Heart left ventricle (tissue), 16 donors: ENCODE data around the gene RTF1. TPM values are rescaled to one million over a fixed set of nuclear protein-coding genes. Genes with fewer than 3 reads are reported as not detected.

Experiments
- ATAC-seq, 4 donors: fragments of 200-7000 bp; cut with Tn5 transposase; one replicate each; pipeline ENCODE4 v1.9.1; 2020 to 2022; ENCODE audit warnings: moderate library complexity in 4 of 4, mild to moderate bottlenecking in 3 of 4, moderate number of reproducible peaks in 1 of 4
- DNase-seq, 5 donors: peaks; one replicate each; pipeline ENCODE4 v3.0.0-alpha.2; 2020
- H3K27ac ChIP-seq, 12 donors: fragments of 200-600 bp; sonication (generic) in 4 of 12; one replicate each; pipeline versions ENCODE4 v1.5.0 to v1.8.0; 2016 to 2022; ENCODE audit warnings: mild to moderate bottlenecking in 2 of 12
- H3K27me3 ChIP-seq, 9 donors: fragments of 200-600 bp; sonication (generic) in 2 of 9; one replicate each; pipeline versions ENCODE4 v1.5.1 to v1.8.0; 2016 to 2022; ENCODE audit warnings: mild to moderate bottlenecking in 3 of 9
- H3K36me3 ChIP-seq, 9 donors: fragments of 200-600 bp; sonication (generic) in 2 of 9; one replicate each; pipeline versions ENCODE4 v1.5.0 to v1.8.0; 2018 to 2022; ENCODE audit warnings: mild to moderate bottlenecking in 2 of 9
- H3K4me1 ChIP-seq, 12 donors: fragments of 200-600 bp; sonication (generic) in 4 of 12; one replicate each; pipeline versions ENCODE4 v1.5.0 to v1.8.0; 2016 to 2022; ENCODE audit warnings: mild to moderate bottlenecking in 3 of 12
- H3K4me3 ChIP-seq, 12 donors: fragments of 200-600 bp; sonication (generic) in 4 of 12; one replicate each; pipeline versions ENCODE4 v1.5.0 to v1.8.0; 2017 to 2022; ENCODE audit warnings: mild to moderate bottlenecking in 9 of 12, moderate library complexity in 4 of 12
- H3K9me3 ChIP-seq, 12 donors: fragments of 200-600 bp; sonication (generic) in 4 of 12; one replicate each; pipeline versions ENCODE4 v1.5.0 to v1.8.0; 2016 to 2022; ENCODE audit warnings: mild to moderate bottlenecking in 1 of 12
- POLR2A ChIP-seq, 2 donors: fragments of 450-650 bp; IDR thresholded peaks; one replicate each; pipeline ENCODE4 v1.6.1; 2017; ENCODE audit warnings: antibody characterized with exemption in 2 of 2, mild to moderate bottlenecking in 2 of 2, moderate library complexity in 2 of 2
- WGBS, 4 donors: extraction: QIAGEN DNeasy Blood & Tissue Kit in 2 of 4; methylation state at CpG; one replicate each; pipeline versions ENCODE4 v1.1.5 to v1.1.7; 2013 to 2018; 5-methylcytosine and 5-hydroxymethylcytosine counted together
- intact Hi-C, 10 donors: fragments of 100-400 bp; cut with DNase I; formaldehyde crosslinking; loops; one replicate each; pipeline versions ENCODE4 v1.11.1 to v1.14.2; 2022
- polyA plus RNA-seq, 2 donors: library from polyadenylated mRNA; stranded (reverse); fragments of 200-250 nt; gene quantifications; one replicate each; pipeline ENCODE4 v1.2.3, GENCODE V29; 2013
- total RNA-seq, 9 donors: library from RNA; depleted of rRNA in 2 of 9; stranded (reverse); fragments of >200 nt in 2 of 9; fragmentation: NEBNext Ultra II Directional in 3 of 9; extraction: Animal tissue kit (Norgen Biotek cat#: 25700) in 3 of 9; gene quantifications; one replicate each; pipeline versions ENCODE4 v1.1.0 to v1.2.4, GENCODE V29; 2016 to 2023
- TF ChIP-seq, protein P1 (sequence below), 12 donors: fragments of 200-600 bp; sonication (generic) in 4 of 12; IDR thresholded peaks; one replicate each; pipeline versions ENCODE4 v1.5.0 to v1.8.0; 2018 to 2022; ENCODE audit warnings: antibody characterized with exemption in 12 of 12, mild to moderate bottlenecking in 5 of 12
- donor health status: ischemic (EF 13 %, LVEDD 7.1; RV severe dilation, severe dysfunction).
- donor health status: healthy with polysubstance abuse.
- donor health status: DM: no; HTN: yes; CAD: no.
- donor health status: DM: no; HTN: no; CAD: no.
- donor health status: ischemic (EF 25% LVEDD 6.9; RV normal size, moderate dysfunction).
- donor health status: ischemic (EF 25% LVEDD 5.7; RV mildly dilated, moderate dysfunction).
- donor health status: healthy.
- donor health status: DM: yes; HTN: yes; CAD: no.
- donor health status: ischemic (EF 35%, LVEDD 5.7; RV mildly dilated, moderate dysfunction).
- donor health status: nonischemic (EF 11% LVEDD 7.7; RV severe dilation, severe dysfunction).
- donor health status: DM: yes; HTN: yes; CAD: no.
- donor health status: PGD.
- donor health status: ischemic (EF 29% LVEDD 5.4; RV normal size, mild dysfunction).
- donor health status: nonischemic (EF 23%, LVEDD 6.1; RV moderate dilation, normal function).

RTF1 gene
- total and polyA plus RNA-seq, 11 donors, result 16.5 to 33.3 (median 26.6) TPM

- TF ChIP-seq, protein P1, sequence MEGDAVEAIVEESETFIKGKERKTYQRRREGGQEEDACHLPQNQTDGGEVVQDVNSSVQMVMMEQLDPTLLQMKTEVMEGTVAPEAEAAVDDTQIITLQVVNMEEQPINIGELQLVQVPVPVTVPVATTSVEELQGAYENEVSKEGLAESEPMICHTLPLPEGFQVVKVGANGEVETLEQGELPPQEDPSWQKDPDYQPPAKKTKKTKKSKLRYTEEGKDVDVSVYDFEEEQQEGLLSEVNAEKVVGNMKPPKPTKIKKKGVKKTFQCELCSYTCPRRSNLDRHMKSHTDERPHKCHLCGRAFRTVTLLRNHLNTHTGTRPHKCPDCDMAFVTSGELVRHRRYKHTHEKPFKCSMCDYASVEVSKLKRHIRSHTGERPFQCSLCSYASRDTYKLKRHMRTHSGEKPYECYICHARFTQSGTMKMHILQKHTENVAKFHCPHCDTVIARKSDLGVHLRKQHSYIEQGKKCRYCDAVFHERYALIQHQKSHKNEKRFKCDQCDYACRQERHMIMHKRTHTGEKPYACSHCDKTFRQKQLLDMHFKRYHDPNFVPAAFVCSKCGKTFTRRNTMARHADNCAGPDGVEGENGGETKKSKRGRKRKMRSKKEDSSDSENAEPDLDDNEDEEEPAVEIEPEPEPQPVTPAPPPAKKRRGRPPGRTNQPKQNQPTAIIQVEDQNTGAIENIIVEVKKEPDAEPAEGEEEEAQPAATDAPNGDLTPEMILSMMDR (IDR thresholded peaks at IDR 0.05), result no peak
- no peak for TF ChIP-seq POLR2A (IDR thresholded peaks at IDR 0.05)
- intact Hi-C loops, result no loop called here
- ATAC-seq (no peak), DNase-seq (peak in 1 of 5 donors; percentile 37)
- Histone ChIP-seq H3K36me3 (peaks cover 0 to 24% (median 17%) of the 10 kb centered on the region in 9 donors), H3K27ac (no peak overlapping the region), H3K9me3 (no peaks in the 10 kb centered on the region), H3K4me3 (no peak overlapping the region), H3K27me3 (peaks cover 0 to 20% (median 7%) of the 10 kb centered on the region in 9 donors), H3K4me1 (peaks cover 0 to 12% (median 0%) of the 10 kb centered on the region in 12 donors)
- WGBS, 4 donors, result 79 to 91% (median 85%) methylated on average over 36 to 43 of the region's 43 CpGs
These were observed 69.4 kb downstream of the RTF1 start for GRCh38 chr15:41486286-41486685.

GRCh38 chr15:41487381-41487780 is 70.5 kb downstream of the RTF1 start:
- Histone ChIP-seq H3K27me3 (peaks cover 0 to 29% (median 8%) of the 10 kb centered on the region in 9 donors), H3K9me3 (no peaks in the 10 kb centered on the region), H3K4me3 (no peak overlapping the region), H3K27ac (no peak overlapping the region), H3K36me3 (peaks cover 0 to 14% (median 6%) of the 10 kb centered on the region in 9 donors), H3K4me1 (peaks cover under 1 to 14% (median 2%) of the 10 kb centered on the region in 12 donors)
- TF ChIP-seq, protein P1 (IDR thresholded peaks at IDR 0.05), result no peak
- TF ChIP-seq POLR2A (IDR thresholded peaks at IDR 0.05), result no peak
- peak in 1 of 4 donors; percentile 33 for ATAC-seq
- intact Hi-C loops, result no loop called here
- 61 to 81% (median 67%) methylated on average over 9 of the region's 9 CpGs for WGBS, 4 donors
- DNase-seq, result peak in 1 of 5 donors; percentile 45

DNA sequence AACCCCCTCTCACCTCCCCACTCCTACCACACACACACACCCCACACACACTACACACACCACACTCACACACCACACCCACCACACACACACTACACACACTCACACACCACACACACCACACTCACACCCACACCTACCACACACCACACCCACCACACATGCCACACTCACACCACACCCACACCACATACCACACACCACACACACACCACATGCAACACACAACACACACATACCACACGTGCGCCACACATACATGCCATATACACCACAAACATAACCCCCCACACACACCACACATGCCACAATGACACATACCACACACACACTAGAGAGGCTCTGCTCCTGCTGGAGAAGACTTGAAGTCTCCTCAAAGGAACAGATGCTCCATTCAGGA is 70.9 kb downstream of the RTF1 start:
- no peak overlapping the region for H3K4me3 ChIP-seq
- peaks cover 0 to 9% (median 3%) of the 10 kb centered on the region in 9 donors for H3K36me3 ChIP-seq
- DNase-seq (no peak), ATAC-seq (peak in 1 of 4 donors; percentile 15)
- peaks cover 0 to 32% (median 8%) of the 10 kb centered on the region in 9 donors for H3K27me3 ChIP-seq
- peaks cover 4 to 17% (median 6%) of the 10 kb centered on the region in 12 donors for H3K4me1 ChIP-seq
- intact Hi-C loops, result no loop called here
- H3K9me3 ChIP-seq, result no peaks in the 10 kb centered on the region
- TF ChIP-seq, protein P1 (IDR thresholded peaks at IDR 0.05), result no peak
- TF ChIP-seq POLR2A (IDR thresholded peaks at IDR 0.05), result no peak
- WGBS, 4 donors, result 92 to 95% (median 95%) methylated on average over 2 of the region's 2 CpGs
- no peak overlapping the region for H3K27ac ChIP-seq

GRCh38 chr15:41489641-41490040 is 72.7 kb downstream of the RTF1 start:
- ATAC-seq, result no peak
- H3K27me3 ChIP-seq, result peaks cover 0 to 41% (median 16%) of the 10 kb centered on the region in 9 donors
- WGBS, 4 donors, result 96 to 99% (median 98%) methylated on average over 2 of the region's 2 CpGs

More at GRCh38 chr15:41489641-41490040, 72.7 kb downstream of the RTF1 start:
- Histone ChIP-seq H3K27ac (no peak overlapping the region), H3K4me3 (no peak overlapping the region), H3K4me1 (peaks cover 7 to 24% (median 19%) of the 10 kb centered on the region in 12 donors), H3K9me3 (no peaks in the 10 kb centered on the region), H3K36me3 (no peaks in the 10 kb centered on the region)
- intact Hi-C loops, result no loop called here
- TF ChIP-seq POLR2A (IDR thresholded peaks at IDR 0.05), result no peak
- TF ChIP-seq, protein P1 (IDR thresholded peaks at IDR 0.05), result no peak
- no peak for DNase-seq
